Measurements from ENCODE around the gene TMEM217. TPM values are rescaled to one million over a fixed set of nuclear protein-coding genes. Genes with fewer than 3 reads are reported as not detected.

TMEM217 gene
- total and polyA plus RNA-seq, 2 donors (not counting 1 experiment from before 2014, with no cell fraction given), result 0.73 to 1.2 TPM

DNA sequence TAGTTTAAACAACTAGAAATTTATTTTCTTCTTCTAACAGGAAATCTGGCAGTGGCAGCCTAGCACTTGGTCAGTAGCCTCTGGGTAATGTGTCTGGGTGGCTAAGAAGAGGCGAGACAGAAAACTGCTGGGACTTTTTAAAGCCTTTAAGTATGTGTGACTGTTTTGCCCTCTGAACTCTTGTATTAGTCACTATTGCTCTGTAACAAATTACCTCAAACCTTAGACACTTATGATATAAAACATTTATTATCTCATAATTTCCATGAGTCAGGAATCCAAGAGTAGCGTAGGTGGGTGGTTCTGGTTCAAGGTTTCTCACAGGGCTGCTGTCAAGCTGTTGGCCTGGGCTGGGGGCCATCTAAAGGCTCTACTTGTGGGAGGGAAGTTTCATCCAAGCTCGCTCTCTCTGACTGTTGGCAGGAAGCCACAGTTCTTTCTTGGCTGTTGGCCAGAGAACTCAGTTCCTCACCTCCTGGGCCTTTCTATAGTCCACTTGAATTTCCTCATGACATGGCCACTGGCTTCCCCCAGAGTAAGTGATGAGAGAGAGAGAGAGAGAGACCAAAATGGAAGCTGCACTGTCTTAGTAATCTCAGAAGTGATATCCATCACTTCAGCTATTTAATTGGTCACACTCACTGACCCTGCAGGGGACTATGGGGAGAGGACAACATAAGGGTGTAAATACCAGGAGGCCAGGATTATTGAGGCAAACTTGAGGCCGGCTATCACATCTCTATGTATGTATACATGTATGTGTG lies 17.8 kb downstream of the TMEM217 start:
- Histone ChIP-seq H4K20me1 (ENCODE audit: control insufficient read depth, insufficient read depth, low read length, poor library complexity, severe bottlenecking) (no peaks in the 10 kb centered on the region), H3K27me3 (replicated peaks in 1 of 4; ENCODE audit: control extremely low read depth in 1 of 4, control insufficient read depth in 3 of 4, insufficient read depth in 4 of 4, low read length in 3 of 4) (no peaks in the 10 kb centered on the region), H3K27ac (ENCODE audit: low read length in 2 of 2) (no peak overlapping the region), H3K9me3 (ENCODE audit: control extremely low read depth in 1 of 3, control insufficient read depth in 2 of 3, insufficient read depth in 1 of 3, low read length in 2 of 3) (no peaks in the 10 kb centered on the region), H3K36me3 (replicated peaks in 1 of 2; ENCODE audit: control extremely low read depth in 1 of 2, control insufficient read depth in 1 of 2, extremely low read depth in 1 of 2, insufficient read depth in 2 of 2, low read length in 1 of 2) (no peaks in the 10 kb centered on the region), H3K4me3 (ENCODE audit: control extremely low read depth in 1 of 5, extremely low read depth in 1 of 5, insufficient read depth in 1 of 5, low read depth in 2 of 5, low read length in 4 of 5) (no peak overlapping the region), H2AFZ (ENCODE audit: insufficient read depth, low read depth, low read length, poor library complexity, severe bottlenecking) (no peak overlapping the region), H3K4me1 (ENCODE audit: control insufficient read depth in 2 of 2, insufficient read depth in 2 of 2, low read length in 2 of 2) (peaks cover 5 to 6% of the 10 kb centered on the region in 2 donors), H3K79me2 (ENCODE audit: control insufficient read depth, insufficient read depth, low read length) (no peaks in the 10 kb centered on the region), H3K9ac (ENCODE audit: low read length) (no peak overlapping the region), H3K4me2 (replicated peaks; ENCODE audit: low read depth, low read length, poor library complexity, severe bottlenecking) (no peak overlapping the region)
- no peaks in the 10 kb centered on the region for H3K9me3 Mint-ChIP-seq (ENCODE audit: insufficient read depth)
- ChIA-PET CTCF (no interaction called here), POLR2A (no interaction called here)
- WGBS (ENCODE audit: insufficient coverage), result no CpG with 5 or more reads among the region's 4 CpGs
- intact Hi-C loops (cut with micrococcal nuclease), result no loop called here
- H3K4me3 Mint-ChIP-seq, result no peak overlapping the region
- ATAC-seq (ENCODE audit: low read depth) (peak; percentile 41), DNase-seq (peak; percentile 30)
- no peaks in the 10 kb centered on the region for H3K27me3 Mint-ChIP-seq
- TF ChIP-seq, protein P1, sequence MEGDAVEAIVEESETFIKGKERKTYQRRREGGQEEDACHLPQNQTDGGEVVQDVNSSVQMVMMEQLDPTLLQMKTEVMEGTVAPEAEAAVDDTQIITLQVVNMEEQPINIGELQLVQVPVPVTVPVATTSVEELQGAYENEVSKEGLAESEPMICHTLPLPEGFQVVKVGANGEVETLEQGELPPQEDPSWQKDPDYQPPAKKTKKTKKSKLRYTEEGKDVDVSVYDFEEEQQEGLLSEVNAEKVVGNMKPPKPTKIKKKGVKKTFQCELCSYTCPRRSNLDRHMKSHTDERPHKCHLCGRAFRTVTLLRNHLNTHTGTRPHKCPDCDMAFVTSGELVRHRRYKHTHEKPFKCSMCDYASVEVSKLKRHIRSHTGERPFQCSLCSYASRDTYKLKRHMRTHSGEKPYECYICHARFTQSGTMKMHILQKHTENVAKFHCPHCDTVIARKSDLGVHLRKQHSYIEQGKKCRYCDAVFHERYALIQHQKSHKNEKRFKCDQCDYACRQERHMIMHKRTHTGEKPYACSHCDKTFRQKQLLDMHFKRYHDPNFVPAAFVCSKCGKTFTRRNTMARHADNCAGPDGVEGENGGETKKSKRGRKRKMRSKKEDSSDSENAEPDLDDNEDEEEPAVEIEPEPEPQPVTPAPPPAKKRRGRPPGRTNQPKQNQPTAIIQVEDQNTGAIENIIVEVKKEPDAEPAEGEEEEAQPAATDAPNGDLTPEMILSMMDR (IDR thresholded peaks at IDR 0.05), result no peak
- TF ChIP-seq EZH2 (IDR thresholded peaks at IDR 0.05; ENCODE audit: borderline replicate concordance, insufficient read depth, low read depth, low read length, poor library complexity, severe bottlenecking), result no peak
- peaks cover 4% of the 10 kb centered on the region for H3K4me1 Mint-ChIP-seq
- H3K27ac Mint-ChIP-seq, result no peak overlapping the region

DNA sequence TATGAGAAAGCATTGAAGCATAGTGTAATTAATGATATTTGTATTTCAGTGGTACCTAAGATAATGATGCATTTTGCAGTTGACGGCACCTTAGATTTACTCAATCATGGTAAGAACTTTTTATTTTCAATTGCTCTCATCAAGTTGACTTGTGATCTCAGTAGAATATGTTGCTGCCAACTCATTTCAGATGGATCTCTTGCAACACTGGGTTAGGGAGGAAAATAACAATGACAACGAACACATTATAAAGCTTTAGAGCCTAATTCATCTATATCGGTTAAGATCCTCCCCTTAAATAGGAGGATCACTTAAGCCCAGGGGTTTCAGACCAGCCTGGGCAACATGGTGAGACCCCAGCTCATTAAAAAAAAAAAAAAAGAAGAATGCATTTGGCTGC lies 18.4 kb downstream of the TMEM217 start:
- ChIA-PET POLR2A (no interaction called here), CTCF (no interaction called here)
- Histone ChIP-seq H3K27ac (ENCODE audit: low read length in 2 of 2) (no peak overlapping the region), H3K9ac (ENCODE audit: low read length) (no peak overlapping the region), H3K4me1 (ENCODE audit: control insufficient read depth in 2 of 2, insufficient read depth in 2 of 2, low read length in 2 of 2) (peaks cover 5 to 6% of the 10 kb centered on the region in 2 donors), H3K27me3 (replicated peaks in 1 of 4; ENCODE audit: control extremely low read depth in 1 of 4, control insufficient read depth in 3 of 4, insufficient read depth in 4 of 4, low read length in 3 of 4) (no peaks in the 10 kb centered on the region), H3K79me2 (ENCODE audit: control insufficient read depth, insufficient read depth, low read length) (no peaks in the 10 kb centered on the region), H4K20me1 (ENCODE audit: control insufficient read depth, insufficient read depth, low read length, poor library complexity, severe bottlenecking) (no peaks in the 10 kb centered on the region), H2AFZ (ENCODE audit: insufficient read depth, low read depth, low read length, poor library complexity, severe bottlenecking) (no peak overlapping the region), H3K9me3 (ENCODE audit: control extremely low read depth in 1 of 3, control insufficient read depth in 2 of 3, insufficient read depth in 1 of 3, low read length in 2 of 3) (no peaks in the 10 kb centered on the region), H3K4me3 (ENCODE audit: control extremely low read depth in 1 of 5, extremely low read depth in 1 of 5, insufficient read depth in 1 of 5, low read depth in 2 of 5, low read length in 4 of 5) (no peak overlapping the region), H3K36me3 (replicated peaks in 1 of 2; ENCODE audit: control extremely low read depth in 1 of 2, control insufficient read depth in 1 of 2, extremely low read depth in 1 of 2, insufficient read depth in 2 of 2, low read length in 1 of 2) (no peaks in the 10 kb centered on the region), H3K4me2 (replicated peaks; ENCODE audit: low read depth, low read length, poor library complexity, severe bottlenecking) (no peak overlapping the region)
- DNase-seq, result no peak
- H3K4me1 Mint-ChIP-seq, result peaks cover 4% of the 10 kb centered on the region
- intact Hi-C loops (cut with micrococcal nuclease), result no loop called here
- no peak overlapping the region for H3K4me3 Mint-ChIP-seq
- ATAC-seq (ENCODE audit: low read depth), result no peak
- H3K27ac Mint-ChIP-seq, result no peak overlapping the region
- no peak for TF ChIP-seq EZH2 (IDR thresholded peaks at IDR 0.05; ENCODE audit: borderline replicate concordance, insufficient read depth, low read depth, low read length, poor library complexity, severe bottlenecking)
- TF ChIP-seq, protein P1 (IDR thresholded peaks at IDR 0.05), result no peak
- H3K9me3 Mint-ChIP-seq (ENCODE audit: insufficient read depth), result no peaks in the 10 kb centered on the region
- no CpG with 5 or more reads among the region's 3 CpGs for WGBS (ENCODE audit: insufficient coverage)
- no peaks in the 10 kb centered on the region for H3K27me3 Mint-ChIP-seq

All from B cell (primary cell).